GM12892 (cell line): Measurements from ENCODE around the gene PLA2G4E.

Experiments
- POLR2A ChIP-seq: IDR thresholded peaks from 2 replicates; pipeline ENCODE4 v1.6.1; 2011; ENCODE audit warnings: low read depth, low read length, control low read depth
- POLR2AphosphoS5 ChIP-seq: IDR thresholded peaks from 2 replicates; pipeline ENCODE4 v1.6.1; 2011; ENCODE audit warnings: low read depth, low read length, control low read depth
- TAF1 ChIP-seq: IDR thresholded peaks from 2 replicates; pipeline ENCODE4 v1.6.1; 2011; ENCODE audit warnings: low read depth, mild to moderate bottlenecking, control low read depth, low read length, borderline replicate concordance

DNA sequence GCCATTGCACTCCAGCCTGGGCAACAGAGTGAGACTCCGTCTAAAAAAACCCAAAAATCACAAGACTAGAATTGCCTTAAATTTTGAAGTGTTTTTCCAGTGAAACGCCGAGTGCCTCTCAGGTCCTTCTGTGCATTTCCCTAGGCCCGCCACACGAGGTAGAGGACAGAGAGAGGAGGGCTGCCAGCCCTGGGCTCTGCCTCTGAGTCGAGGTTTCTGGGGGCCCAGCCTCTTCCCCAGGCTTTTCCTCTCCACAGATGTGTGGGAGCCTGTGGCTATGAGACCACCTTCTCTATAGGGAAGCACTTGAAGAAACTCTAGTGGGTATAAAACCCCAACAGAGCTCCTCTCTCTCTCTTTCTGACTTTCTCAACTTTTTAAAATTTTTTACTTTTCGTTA, 37.6 kb downstream of the PLA2G4E start:
- TF ChIP-seq POLR2A: no peak
- TF ChIP-seq POLR2AphosphoS5: no peak
- TF ChIP-seq TAF1: no peak
